Kidney (tissue), 14 donors: ENCODE results near the gene MAP3K3. TPM values are rescaled to one million over a fixed set of nuclear protein-coding genes. Genes with fewer than 3 reads are reported as not detected.

Experiments
- DNase-seq, 5 donors: peaks; one replicate each; pipeline ENCODE4 v3.0.0-alpha.2; 2013 to 2020
- FAIRE-seq: peaks from 2 replicates; lab custom pipeline; 2012; peaks lifted over from hg19 to GRCh38; lab: Jason Lieb, UNC
- H3K27ac ChIP-seq, 2 donors: one replicate each; pipeline ENCODE4 v1.7.0; 2013; ENCODE audit warnings: low read depth in 2 of 2, low read length in 2 of 2, inconsistent platforms in 1 of 2
- H3K27me3 ChIP-seq: one replicate; pipeline ENCODE4 v1.7.1; 2013; ENCODE audit warnings: low read length, inconsistent platforms; ENCODE audit not compliant: control insufficient read depth, insufficient read depth
- H3K36me3 ChIP-seq, 3 donors: one replicate each; pipeline versions ENCODE4 v1.7.0 to v1.7.1; 2013; ENCODE audit warnings: low read length in 3 of 3, control low read depth in 1 of 3, inconsistent platforms in 1 of 3; ENCODE audit not compliant: insufficient read depth in 3 of 3, control insufficient read depth in 2 of 3
- H3K4me1 ChIP-seq, 3 donors: one replicate each; pipeline versions ENCODE4 v1.7.0 to v1.7.1; 2013; ENCODE audit warnings: low read length in 3 of 3, inconsistent platforms in 1 of 3, low read depth in 1 of 3; ENCODE audit not compliant: control insufficient read depth in 2 of 3, insufficient read depth in 2 of 3
- H3K4me3 ChIP-seq, 3 donors: one replicate each; pipeline versions ENCODE4 v1.7.0 to v1.8.1; 2013; ENCODE audit warnings: low read length in 3 of 3, control low read depth in 1 of 3, inconsistent platforms in 1 of 3
- H3K9ac ChIP-seq, 3 donors: one replicate each; pipeline versions ENCODE4 v1.7.0 to v1.7.1; 2013; ENCODE audit warnings: low read length in 3 of 3, control low read depth in 1 of 3, inconsistent platforms in 1 of 3
- H3K9me3 ChIP-seq, 3 donors: one replicate each; pipeline versions ENCODE4 v1.7.0 to v1.7.1; 2013; ENCODE audit warnings: low read length in 3 of 3, control low read depth in 1 of 3, inconsistent platforms in 1 of 3; ENCODE audit not compliant: control insufficient read depth in 2 of 3, insufficient read depth in 1 of 3
- intact Hi-C: fragments of 100-400 bp; cut with DNase I; formaldehyde crosslinking; loops from one replicate; pipeline ENCODE4 v1.11.1; 2022
- polyA plus RNA-seq: library from polyadenylated mRNA; stranded (reverse); fragments of 350-450 nt; fragmentation: Illumina TruSeq; extraction: RNeasy Lipid Tissue Mini Kit (QIAGEN cat#74804); gene quantifications from one replicate; pipeline ENCODE4 v1.2.3, GENCODE V29; 2014; ENCODE audit warnings: low read depth, low replicate concordance; ENCODE audit not compliant: insufficient read depth
- total RNA-seq: library from RNA; stranded (reverse); fragmentation: NEBNext Ultra II Directional; extraction: Animal tissue kit (Norgen Biotek cat#: 25700); gene quantifications from one replicate; pipeline ENCODE4 v1.2.1, GENCODE V29; 2021
- TF ChIP-seq, protein P1 (sequence below): IDR thresholded peaks from 3 replicates; pipeline ENCODE4 v1.5.1; 2012; ENCODE audit warnings: mild to moderate bottlenecking, moderate library complexity, borderline replicate concordance; ENCODE audit not compliant: insufficient read depth; ENCODE audit errors: extremely low read depth
- donor health status: control.
- donor health status: control.
- donor health status: control.
- donor health status: control.
- donor health status: control.
- donor health status: DM: yes; HTN: yes; CAD: no.
- donor health status: Normal renal cell carcinoma (clear cell type).

Gene MAP3K3
- total and polyA plus RNA-seq, 2 donors from 2014 or later = 17.4 to 50.5 TPM

DNA sequence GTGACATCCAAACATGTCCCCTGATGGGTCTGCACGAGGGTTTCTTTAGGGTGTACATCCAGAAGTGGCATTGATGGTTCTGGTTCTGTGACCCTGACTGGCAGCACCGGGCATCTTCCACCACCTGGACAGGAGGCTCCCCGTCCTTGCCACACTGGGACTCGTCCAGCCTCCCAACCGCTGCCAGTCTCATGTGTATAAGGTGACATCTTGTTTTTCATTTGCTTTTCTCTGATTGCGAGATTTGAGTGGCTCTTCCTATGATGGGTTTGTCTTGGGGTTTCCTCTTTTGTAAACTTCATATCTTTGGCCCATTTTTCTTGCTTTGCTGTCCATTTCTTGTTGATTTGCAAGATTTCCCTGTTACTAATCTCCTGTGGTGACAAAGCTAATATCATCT is 86.9 kb downstream of the MAP3K3 start:
- Histone ChIP-seq H3K9ac (no peak overlapping the region), H3K4me1 (no peaks in the 10 kb centered on the region), H3K4me3 (no peak overlapping the region), H3K36me3 (peaks cover 2 to 37% (median 30%) of the 10 kb centered on the region in 3 donors), H3K27ac (no peak overlapping the region), H3K27me3 (no peaks in the 10 kb centered on the region), H3K9me3 (no peaks in the 10 kb centered on the region)
- TF ChIP-seq, protein P1, sequence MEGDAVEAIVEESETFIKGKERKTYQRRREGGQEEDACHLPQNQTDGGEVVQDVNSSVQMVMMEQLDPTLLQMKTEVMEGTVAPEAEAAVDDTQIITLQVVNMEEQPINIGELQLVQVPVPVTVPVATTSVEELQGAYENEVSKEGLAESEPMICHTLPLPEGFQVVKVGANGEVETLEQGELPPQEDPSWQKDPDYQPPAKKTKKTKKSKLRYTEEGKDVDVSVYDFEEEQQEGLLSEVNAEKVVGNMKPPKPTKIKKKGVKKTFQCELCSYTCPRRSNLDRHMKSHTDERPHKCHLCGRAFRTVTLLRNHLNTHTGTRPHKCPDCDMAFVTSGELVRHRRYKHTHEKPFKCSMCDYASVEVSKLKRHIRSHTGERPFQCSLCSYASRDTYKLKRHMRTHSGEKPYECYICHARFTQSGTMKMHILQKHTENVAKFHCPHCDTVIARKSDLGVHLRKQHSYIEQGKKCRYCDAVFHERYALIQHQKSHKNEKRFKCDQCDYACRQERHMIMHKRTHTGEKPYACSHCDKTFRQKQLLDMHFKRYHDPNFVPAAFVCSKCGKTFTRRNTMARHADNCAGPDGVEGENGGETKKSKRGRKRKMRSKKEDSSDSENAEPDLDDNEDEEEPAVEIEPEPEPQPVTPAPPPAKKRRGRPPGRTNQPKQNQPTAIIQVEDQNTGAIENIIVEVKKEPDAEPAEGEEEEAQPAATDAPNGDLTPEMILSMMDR = no peak
- FAIRE-seq (no peak), DNase-seq (no peak)
- intact Hi-C loops = no loop called here

DNA sequence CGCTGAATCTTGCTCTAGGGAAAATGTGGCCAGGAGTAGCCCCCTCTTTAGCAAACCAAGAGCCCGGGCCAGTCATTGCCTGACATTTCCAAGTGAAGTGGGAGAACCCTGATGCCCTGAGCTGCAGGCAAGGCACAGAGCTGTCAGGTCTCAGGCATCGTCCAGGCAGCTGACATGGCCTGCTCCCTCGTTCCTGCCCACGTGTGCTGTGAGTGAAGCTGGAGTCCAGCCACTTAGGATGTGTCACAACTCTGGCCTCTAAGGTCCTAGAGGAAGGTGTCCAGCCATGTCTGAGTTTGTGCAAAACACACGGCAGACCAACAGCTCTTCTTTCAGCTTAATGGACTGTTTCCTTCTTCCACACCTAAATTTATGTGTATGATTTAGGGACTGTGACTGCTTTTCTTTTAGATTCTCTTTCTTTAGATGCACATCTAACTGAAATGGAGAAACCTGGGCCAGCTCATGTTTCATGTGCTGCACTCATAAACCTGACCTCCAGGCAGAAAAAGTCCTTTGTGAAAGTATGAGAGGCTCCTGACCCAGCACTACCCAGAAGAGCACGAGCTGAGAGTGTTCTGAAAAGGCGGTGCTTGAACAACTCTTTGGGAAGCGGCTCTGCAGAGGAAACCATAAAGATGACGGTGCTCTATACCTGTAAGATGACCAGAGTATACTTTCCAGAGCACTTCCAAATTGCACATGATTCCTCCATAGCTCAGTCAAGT is 92.5 kb downstream of the MAP3K3 start:
- peak in 4 of 5 donors; percentile 59 to 81 (median 64) for DNase-seq
- Histone ChIP-seq H3K4me3 (no peak overlapping the region), H3K9me3 (no peaks in the 10 kb centered on the region), H3K36me3 (peaks cover 2 to 15% (median 14%) of the 10 kb centered on the region in 3 donors), H3K27ac (no peak overlapping the region), H3K9ac (no peak overlapping the region), H3K27me3 (no peaks in the 10 kb centered on the region), H3K4me1 (no peaks in the 10 kb centered on the region)
- TF ChIP-seq, protein P1 = no peak
- intact Hi-C loops = no loop called here
- FAIRE-seq = no peak

DNA sequence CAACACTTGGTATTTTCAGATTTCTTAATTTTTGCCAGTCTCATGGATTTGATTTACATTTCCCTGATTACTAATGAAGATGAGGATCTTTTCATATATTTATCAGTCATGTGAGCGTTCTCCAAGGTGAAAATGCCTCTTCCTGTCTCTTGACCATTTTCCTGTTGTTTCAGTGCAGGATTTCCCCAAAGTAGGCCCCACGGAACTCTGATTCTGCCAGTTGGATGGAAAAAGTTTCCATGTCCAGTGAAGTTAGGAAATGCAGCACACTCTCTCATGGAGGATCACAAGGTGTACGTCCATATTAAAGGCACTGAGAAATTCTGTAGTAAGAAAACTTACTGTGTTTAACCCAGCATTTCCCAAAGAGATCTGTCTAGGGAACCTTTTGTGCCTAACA is 94.2 kb downstream of the MAP3K3 start:
- Histone ChIP-seq H3K9me3 (no peaks in the 10 kb centered on the region), H3K4me3 (no peak overlapping the region), H3K4me1 (no peaks in the 10 kb centered on the region), H3K27me3 (no peaks in the 10 kb centered on the region), H3K9ac (no peak overlapping the region), H3K36me3 (peaks cover 0 to 9% (median 8%) of the 10 kb centered on the region in 3 donors), H3K27ac (no peak overlapping the region)
- intact Hi-C loops = no loop called here
- TF ChIP-seq, protein P1 = no peak
- DNase-seq (no peak), FAIRE-seq (no peak)
